HG02623 (cell line): Measurements from ENCODE around the gene BEX2.
"Not testable (repeated sequence)": the region's sequence is repeated elsewhere in the genome, so short reads cannot be mapped to it uniquely, and the experiment has no call there.

Source experiments
- ATAC-seq: cut with Tn5 transposase; IDR thresholded peaks from one replicate; pipeline ENCODE4 v1.9.1; 2021; ENCODE audit warnings: moderate library complexity; ENCODE audit not compliant: unreplicated experiment

BEX2 gene

GRCh38 chrX:103310555-103311398 lies at the start of gene BEX2:
Gene BEX2, minus strand, starts transcription at chrX:103310990. Its CDS starts 1,014 bp downstream, at chrX:103309976.
- ATAC-seq: peak; percentile 99

- ATAC-seq: no peak
Observed at GRCh38 chrX:103360092-103360491, 49.3 kb upstream of the BEX2 start.

GRCh38 chrX:103359605-103360004 lies 48.8 kb upstream of the BEX2 start:
- not testable (repeated sequence) for ATAC-seq

GRCh38 chrX:103357871-103358270 lies 47.1 kb upstream of the BEX2 start:
- no peak for ATAC-seq

GRCh38 chrX:103356858-103357257 lies 46.1 kb upstream of the BEX2 start:
- no peak for ATAC-seq

GRCh38 chrX:103356130-103356798 lies 45.5 kb upstream of the BEX2 start, which contains the start of gene TCEAL9:
Gene TCEAL9, plus strand, starts transcription at chrX:103356506. Its CDS starts 1,179 bp downstream, at chrX:103357685.
- ATAC-seq: no peak

- ATAC-seq: no peak
Observed at GRCh38 chrX:103347682-103348397, 37.0 kb upstream of the BEX2 start.

- no peak for ATAC-seq
Observed at GRCh38 chrX:103344606-103345005, 33.8 kb upstream of the BEX2 start.

- no peak for ATAC-seq
Observed at GRCh38 chrX:103343105-103343504, 32.3 kb upstream of the BEX2 start.

- ATAC-seq: no peak
Observed at GRCh38 chrX:103338663-103339062, 27.9 kb upstream of the BEX2 start.

GRCh38 chrX:103330681-103331288 lies 20.0 kb upstream of the BEX2 start:
- ATAC-seq: no peak

- ATAC-seq: no peak
Observed at GRCh38 chrX:103329991-103330390, 19.2 kb upstream of the BEX2 start, which contains the start of gene TCEAL7. Gene TCEAL7, plus strand, starts transcription at chrX:103330239. Its CDS starts 1,165 bp downstream, at chrX:103331404.

- no peak for ATAC-seq
Observed at GRCh38 chrX:103311399-103311780, 600 bp upstream of the BEX2 start.

GRCh38 chrX:103309860-103310554 lies 783 bp downstream of the BEX2 start:
- no peak for ATAC-seq

- not testable (repeated sequence) for ATAC-seq
Observed at GRCh38 chrX:103305666-103306065, 5.1 kb downstream of the BEX2 start.

- ATAC-seq: no peak
Observed at GRCh38 chrX:103304705-103305104, 6.1 kb downstream of the BEX2 start.

- no peak for ATAC-seq
Observed at GRCh38 chrX:103293118-103293517, 17.7 kb downstream of the BEX2 start.

- no peak for ATAC-seq
Observed at GRCh38 chrX:103279624-103280023, 31.2 kb downstream of the BEX2 start.

GRCh38 chrX:103276581-103277002 lies 34.2 kb downstream of the BEX2 start, which contains the start of gene TCEAL5:
Gene TCEAL5, minus strand, starts transcription at chrX:103276750. Its CDS starts 2,187 bp downstream, at chrX:103274563.
- no peak for ATAC-seq

GRCh38 chrX:103275947-103276567 lies 34.7 kb downstream of the BEX2 start:
- no peak for ATAC-seq
